Suprapubic skin (tissue), 4 donors: ENCODE results near the gene SPATA31E1. TPM values are rescaled to one million over a fixed set of nuclear protein-coding genes. Genes with fewer than 3 reads are reported as not detected.

Experiments
- DNase-seq, 2 donors: peaks; one replicate each; pipeline ENCODE4 v3.0.0-alpha.2; 2019; ENCODE audit warnings: low spot score in 2 of 2
- H3K27ac ChIP-seq: fragments of 200-600 bp; sonication (generic); one replicate; pipeline ENCODE4 v1.5.1; 2019
- H3K27me3 ChIP-seq: fragments of 200-600 bp; sonication (generic); one replicate; pipeline ENCODE4 v1.5.1; 2019
- H3K36me3 ChIP-seq: fragments of 200-600 bp; sonication (generic); one replicate; pipeline ENCODE4 v1.5.1; 2019
- H3K4me1 ChIP-seq: fragments of 200-600 bp; sonication (generic); one replicate; pipeline ENCODE4 v1.5.1; 2019
- H3K4me3 ChIP-seq: fragments of 200-600 bp; sonication (generic); one replicate; pipeline ENCODE4 v1.5.1; 2019; ENCODE audit warnings: mild to moderate bottlenecking
- H3K9me3 ChIP-seq: fragments of 200-600 bp; sonication (generic); one replicate; pipeline ENCODE4 v1.5.1; 2019
- EP300 ChIP-seq: sonication (generic); formaldehyde crosslinking; IDR thresholded peaks from one replicate; pipeline ENCODE4 v1.6.1; 2017; ENCODE audit warnings: antibody characterized with exemption
- POLR2A ChIP-seq, 2 donors: fragments of 450-650 bp; IDR thresholded peaks; one replicate each; pipeline ENCODE4 v1.6.1; 2017; ENCODE audit warnings: antibody characterized with exemption in 2 of 2, mild to moderate bottlenecking in 2 of 2, moderate library complexity in 2 of 2
- POLR2AphosphoS5 ChIP-seq, 3 donors: sonication (generic); formaldehyde crosslinking; IDR thresholded peaks; one replicate each; pipeline ENCODE4 v1.6.1; 2017; ENCODE audit warnings: antibody characterized with exemption in 3 of 3
- WGBS: methylation state at CpG from one replicate; pipeline ENCODE4 v1.1.5; 2018; 5-methylcytosine and 5-hydroxymethylcytosine counted together
- total RNA-seq, 4 donors: library from RNA; depleted of rRNA; stranded (reverse); fragments of >200 nt; gene quantifications; one replicate each; pipeline ENCODE4 v1.1.0, GENCODE V29; 2016
- TF ChIP-seq, protein P1 (sequence below), 2 donors: fragments of 200-600 bp in 1 of 2; fragments of 450-650 bp in 1 of 2; sonication (generic) in 1 of 2; IDR thresholded peaks; one replicate each; pipeline ENCODE4 v1.5.1; 2016 to 2019; ENCODE audit warnings: antibody characterized with exemption in 2 of 2, mild to moderate bottlenecking in 1 of 2, moderate library complexity in 1 of 2

The SPATA31E1 gene
- total RNA-seq, 4 donors from 2014 or later: not detected

GRCh38 chr9:87880683-87881082 lies 2.0 kb upstream of the SPATA31E1 start:
- WGBS: 70% methylated on average over 6 of the region's 6 CpGs
- H3K9me3 ChIP-seq: no peaks in the 10 kb centered on the region
- H3K36me3 ChIP-seq: no peaks in the 10 kb centered on the region
- TF ChIP-seq POLR2A (IDR thresholded peaks at IDR 0.05): no peak
- TF ChIP-seq, protein P1, sequence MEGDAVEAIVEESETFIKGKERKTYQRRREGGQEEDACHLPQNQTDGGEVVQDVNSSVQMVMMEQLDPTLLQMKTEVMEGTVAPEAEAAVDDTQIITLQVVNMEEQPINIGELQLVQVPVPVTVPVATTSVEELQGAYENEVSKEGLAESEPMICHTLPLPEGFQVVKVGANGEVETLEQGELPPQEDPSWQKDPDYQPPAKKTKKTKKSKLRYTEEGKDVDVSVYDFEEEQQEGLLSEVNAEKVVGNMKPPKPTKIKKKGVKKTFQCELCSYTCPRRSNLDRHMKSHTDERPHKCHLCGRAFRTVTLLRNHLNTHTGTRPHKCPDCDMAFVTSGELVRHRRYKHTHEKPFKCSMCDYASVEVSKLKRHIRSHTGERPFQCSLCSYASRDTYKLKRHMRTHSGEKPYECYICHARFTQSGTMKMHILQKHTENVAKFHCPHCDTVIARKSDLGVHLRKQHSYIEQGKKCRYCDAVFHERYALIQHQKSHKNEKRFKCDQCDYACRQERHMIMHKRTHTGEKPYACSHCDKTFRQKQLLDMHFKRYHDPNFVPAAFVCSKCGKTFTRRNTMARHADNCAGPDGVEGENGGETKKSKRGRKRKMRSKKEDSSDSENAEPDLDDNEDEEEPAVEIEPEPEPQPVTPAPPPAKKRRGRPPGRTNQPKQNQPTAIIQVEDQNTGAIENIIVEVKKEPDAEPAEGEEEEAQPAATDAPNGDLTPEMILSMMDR (IDR thresholded peaks at IDR 0.05): no peak
- no peak for TF ChIP-seq EP300
- no peak for TF ChIP-seq POLR2AphosphoS5 (IDR thresholded peaks at IDR 0.05)
- peaks cover 6% of the 10 kb centered on the region for H3K27me3 ChIP-seq
- H3K27ac ChIP-seq: no peak overlapping the region
- no peaks in the 10 kb centered on the region for H3K4me1 ChIP-seq
- H3K4me3 ChIP-seq: no peak overlapping the region
- DNase-seq: no peak

DNA sequence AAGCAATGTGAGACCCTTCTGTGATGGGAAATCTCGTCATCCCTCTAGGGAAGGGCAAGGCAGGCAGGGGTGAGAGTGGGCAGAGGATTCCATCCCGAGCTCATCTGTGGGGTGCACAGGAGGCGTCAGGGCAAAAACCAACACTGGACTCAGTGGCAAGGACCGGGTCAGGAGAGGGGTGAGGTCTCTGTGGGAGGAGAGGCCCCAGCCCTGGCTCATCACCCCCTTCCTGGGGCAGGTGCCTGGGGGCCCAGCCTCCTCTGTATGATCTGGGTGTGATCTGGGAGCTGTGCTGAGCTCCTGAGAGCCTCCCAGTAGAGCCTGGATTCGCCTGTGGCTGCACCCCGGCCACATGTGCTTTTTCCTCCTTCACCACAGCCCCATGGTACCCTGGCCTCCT lies 597 bp downstream of the SPATA31E1 start:
- 87% methylated on average over 6 of the region's 6 CpGs for WGBS
- H3K9me3 ChIP-seq: no peaks in the 10 kb centered on the region
- H3K27ac ChIP-seq: no peak overlapping the region
- no peaks in the 10 kb centered on the region for H3K36me3 ChIP-seq
- H3K27me3 ChIP-seq: no peaks in the 10 kb centered on the region
- TF ChIP-seq, protein P1 (IDR thresholded peaks at IDR 0.05): no peak
- TF ChIP-seq POLR2A (IDR thresholded peaks at IDR 0.05): no peak
- no peak for TF ChIP-seq POLR2AphosphoS5 (IDR thresholded peaks at IDR 0.05)
- no peak for TF ChIP-seq EP300
- DNase-seq: no peak
- H3K4me3 ChIP-seq: no peak overlapping the region
- no peaks in the 10 kb centered on the region for H3K4me1 ChIP-seq

GRCh38 chr9:87883990-87884389 lies 1.3 kb downstream of the SPATA31E1 start:
- TF ChIP-seq POLR2AphosphoS5 (IDR thresholded peaks at IDR 0.05) (no peak), POLR2A (IDR thresholded peaks at IDR 0.05) (no peak), EP300 (no peak)
- TF ChIP-seq, protein P1 (IDR thresholded peaks at IDR 0.05): no peak
- WGBS: 80% methylated on average over 7 of the region's 8 CpGs

DNA sequence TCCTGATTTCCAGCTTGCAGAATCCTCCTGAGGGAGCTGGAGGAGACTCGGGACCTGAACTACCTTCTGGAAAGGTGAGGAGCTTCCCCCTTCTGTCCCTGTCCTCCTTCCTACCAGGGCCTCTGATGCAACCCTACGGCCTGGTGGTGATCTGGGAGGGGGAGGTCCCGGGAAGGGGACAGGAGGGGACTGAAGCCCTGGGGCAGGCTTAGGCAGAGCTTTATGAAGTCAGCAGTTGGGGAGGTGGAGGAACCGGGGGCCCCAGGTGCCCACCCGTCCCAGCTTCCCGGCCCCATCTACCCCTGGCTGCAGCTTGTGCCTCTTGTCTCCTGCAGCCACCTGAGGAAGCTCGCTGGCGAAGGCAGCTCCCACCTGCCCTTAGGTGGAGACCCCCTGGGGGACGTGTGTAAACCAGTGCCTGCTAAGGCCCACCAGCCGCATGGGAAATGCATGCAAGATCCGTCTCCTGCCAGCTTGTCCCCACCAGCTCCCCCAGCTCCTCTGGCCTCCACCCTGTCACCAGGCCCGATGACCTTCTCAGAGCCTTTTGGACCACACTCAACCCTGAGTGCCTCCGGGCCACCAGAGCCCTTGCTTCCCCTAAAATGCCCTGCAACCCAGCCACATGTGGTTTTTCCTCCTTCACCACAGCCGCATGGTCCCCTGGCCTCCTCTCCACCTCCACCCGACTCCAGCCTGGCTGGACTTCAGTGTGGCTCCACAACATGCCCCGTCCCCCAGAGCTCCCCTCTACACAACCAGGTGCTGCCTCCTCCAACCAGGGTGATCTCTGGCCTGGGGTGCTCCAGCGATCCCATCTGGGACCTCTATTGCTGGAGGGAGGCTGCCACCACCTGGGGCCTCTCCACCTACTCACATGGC lies 2.1 kb downstream of the SPATA31E1 start:
- 91% methylated on average over 7 of the region's 17 CpGs for whole genome bisulfite sequencing
- Histone ChIP-seq H3K4me3 (no peak overlapping the region), H3K27ac (no peak overlapping the region), H3K9me3 (no peaks in the 10 kb centered on the region), H3K4me1 (no peaks in the 10 kb centered on the region), H3K27me3 (peaks cover 1% of the 10 kb centered on the region), H3K36me3 (no peaks in the 10 kb centered on the region)
- no peak for DNase-seq
- TF ChIP-seq, protein P1 (IDR thresholded peaks at IDR 0.05): no peak
- TF ChIP-seq POLR2A (IDR thresholded peaks at IDR 0.05) (no peak), EP300 (no peak), POLR2AphosphoS5 (IDR thresholded peaks at IDR 0.05) (no peak)

More at GRCh38 chr9:87883990-87884389, 1.3 kb downstream of the SPATA31E1 start:
- Histone ChIP-seq H3K4me1 (no peaks in the 10 kb centered on the region), H3K9me3 (no peaks in the 10 kb centered on the region), H3K36me3 (no peaks in the 10 kb centered on the region), H3K4me3 (no peak overlapping the region), H3K27ac (no peak overlapping the region), H3K27me3 (no peaks in the 10 kb centered on the region)
- DNase-seq: no peak

DNA sequence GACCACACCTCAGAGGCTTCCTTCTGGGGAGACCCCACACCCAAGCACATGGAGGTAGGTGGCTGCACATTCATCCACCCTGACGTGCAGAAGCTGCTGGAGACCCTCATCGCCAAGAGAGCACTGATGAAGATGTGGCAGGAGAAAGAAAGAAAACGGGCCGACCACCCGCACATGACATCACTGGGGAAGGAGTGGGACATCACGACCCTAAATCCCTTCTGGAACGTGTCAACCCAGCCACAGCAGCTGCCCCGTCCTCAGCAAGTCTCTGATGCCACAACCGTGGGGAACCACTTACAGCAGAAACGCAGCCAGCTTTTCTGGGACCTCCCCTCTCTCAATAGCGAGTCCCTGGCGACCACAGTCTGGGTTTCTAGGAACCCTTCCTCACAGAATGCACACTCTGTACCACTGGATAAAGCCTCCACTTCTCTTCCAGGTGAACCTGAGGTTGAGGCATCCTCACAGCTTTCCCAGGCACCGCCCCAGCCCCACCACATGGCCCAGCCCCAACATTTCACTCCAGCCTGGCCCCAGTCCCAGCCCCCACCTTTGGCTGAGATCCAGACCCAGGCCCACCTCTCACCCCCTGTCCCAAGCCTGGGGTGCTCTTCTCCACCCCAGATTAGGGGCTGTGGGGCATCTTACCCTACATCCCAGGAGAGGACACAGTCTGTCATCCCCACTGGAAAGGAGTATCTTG lies 3.0 kb downstream of the SPATA31E1 start:
- Histone ChIP-seq H3K36me3 (no peaks in the 10 kb centered on the region), H3K4me1 (no peaks in the 10 kb centered on the region), H3K4me3 (no peak overlapping the region), H3K27me3 (peaks cover 5% of the 10 kb centered on the region), H3K9me3 (no peaks in the 10 kb centered on the region), H3K27ac (no peak overlapping the region)
- DNase-seq: no peak
- WGBS: 76% methylated on average over 10 of the region's 13 CpGs
- no peak for TF ChIP-seq POLR2AphosphoS5 (IDR thresholded peaks at IDR 0.05)
- TF ChIP-seq POLR2A (IDR thresholded peaks at IDR 0.05): no peak
- TF ChIP-seq, protein P1 (IDR thresholded peaks at IDR 0.05): no peak
- TF ChIP-seq EP300: no peak
